H1 (cell line): ENCODE results near the gene C14orf119.

ENCODE experiments used
- ATF2 ChIP-seq: IDR thresholded peaks from 2 replicates; pipeline ENCODE4 v1.6.1; 2012; ENCODE audit warnings: low read length, inconsistent platforms
- GABPA ChIP-seq: IDR thresholded peaks from 2 replicates; pipeline ENCODE4 v1.6.1; 2011; ENCODE audit warnings: mild to moderate bottlenecking, low read length, moderate library complexity, borderline replicate concordance; ENCODE audit not compliant: insufficient read depth
- TEAD4 ChIP-seq: IDR thresholded peaks from 2 replicates; pipeline ENCODE4 v1.6.1; 2012; ENCODE audit warnings: low read depth, low read length, inconsistent platforms, mixed read lengths
- TF ChIP-seq, protein P1 (sequence below), 3 experiments: IDR thresholded peaks; 1 replicate in 2 of 3; 2 replicates in 1 of 3; pipeline versions ENCODE4 v1.5.1 to v1.6.1; 2011; ENCODE audit warnings: low read length in 3 of 3, mild to moderate bottlenecking in 3 of 3, inconsistent platforms in 2 of 3, low read depth in 1 of 3, moderate library complexity in 1 of 3; ENCODE audit not compliant: insufficient read depth in 1 of 3; ENCODE audit errors: control extremely low read depth in 1 of 3

- TF ChIP-seq TEAD4 (no peak), GABPA (no peak), ATF2 (no peak)
- TF ChIP-seq, protein P1, sequence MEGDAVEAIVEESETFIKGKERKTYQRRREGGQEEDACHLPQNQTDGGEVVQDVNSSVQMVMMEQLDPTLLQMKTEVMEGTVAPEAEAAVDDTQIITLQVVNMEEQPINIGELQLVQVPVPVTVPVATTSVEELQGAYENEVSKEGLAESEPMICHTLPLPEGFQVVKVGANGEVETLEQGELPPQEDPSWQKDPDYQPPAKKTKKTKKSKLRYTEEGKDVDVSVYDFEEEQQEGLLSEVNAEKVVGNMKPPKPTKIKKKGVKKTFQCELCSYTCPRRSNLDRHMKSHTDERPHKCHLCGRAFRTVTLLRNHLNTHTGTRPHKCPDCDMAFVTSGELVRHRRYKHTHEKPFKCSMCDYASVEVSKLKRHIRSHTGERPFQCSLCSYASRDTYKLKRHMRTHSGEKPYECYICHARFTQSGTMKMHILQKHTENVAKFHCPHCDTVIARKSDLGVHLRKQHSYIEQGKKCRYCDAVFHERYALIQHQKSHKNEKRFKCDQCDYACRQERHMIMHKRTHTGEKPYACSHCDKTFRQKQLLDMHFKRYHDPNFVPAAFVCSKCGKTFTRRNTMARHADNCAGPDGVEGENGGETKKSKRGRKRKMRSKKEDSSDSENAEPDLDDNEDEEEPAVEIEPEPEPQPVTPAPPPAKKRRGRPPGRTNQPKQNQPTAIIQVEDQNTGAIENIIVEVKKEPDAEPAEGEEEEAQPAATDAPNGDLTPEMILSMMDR (IDR thresholded peaks at IDR 0.05; ENCODE audit: control extremely low read depth in 1 of 3, insufficient read depth in 1 of 3, low read depth in 1 of 3, low read length in 3 of 3) = no peak
These were observed 42.0 kb downstream of the C14orf119 start for GRCh38 chr14:23137192-23137812.
